K562 (cell line): ENCODE results near the gene ZNF626. TPM values are rescaled to one million over a fixed set of nuclear protein-coding genes. Genes with fewer than 3 reads are reported as not detected.
A peak's percentile ranks its signal among the peaks of the same experiment; 100 is the strongest.
"Not testable (repeated sequence)": the region's sequence is repeated elsewhere in the genome, so short reads cannot be mapped to it uniquely, and the experiment has no call there.

Experiments used
- ATAC-seq: fragments of 200-7000 bp; cut with Tn5 transposase; 3 replicates; pipeline ENCODE4 v1.9.1; 2020; ENCODE audit warnings: moderate library complexity
- BruUV-seq: library from RNA; stranded (reverse); fragments of 400-500 nt; replicated peaks from 2 replicates; lab custom pipeline; 2021; lab: Mats Ljungman, UMichigan
- CTCF ChIA-PET: fragments of 300-600 bp; formaldehyde crosslinking; extraction: SDS; loops from one replicate; lab custom pipeline; 2021; ENCODE audit warnings: low intra/inter-chr PET ratio; lab: Yijun Ruan, JAX
- POLR2A ChIA-PET: fragments of 300-600, 350-650 bp; sonication (Branson Sonifier 250); formaldehyde crosslinking; extraction: SDS; loops from one replicate; lab custom pipeline; 2021; ENCODE audit warnings: antibody characterized with exemption, inconsistent platforms; lab: Yijun Ruan, JAX
- DNase-seq, 4 experiments: peaks; one replicate each; pipeline versions ENCODE4 v3.0.0 to v3.0.0-alpha.2; 2011 to 2018; ENCODE audit warnings: low spot score in 3 of 4, mixed read lengths in 3 of 4; ENCODE audit errors: extremely low read depth in 1 of 4
- FAIRE-seq: peaks from 2 replicates; lab custom pipeline; 2011; peaks lifted over from hg19 to GRCh38; lab: Jason Lieb, UNC
- H2AFZ ChIP-seq: 2 replicates; pipeline ENCODE4 v1.6.0; 2011; ENCODE audit warnings: low read depth, low read length, control low read depth, inconsistent platforms
- H3K27ac ChIP-seq: fragments of 200-600 bp; 3 replicates; pipeline ENCODE4 v1.8.0; 2011; ENCODE audit warnings: low read depth, mild to moderate bottlenecking, control low read depth, inconsistent platforms, low read length, moderate library complexity, mixed read lengths; ENCODE audit errors: extremely low read depth
- H3K27me3 ChIP-seq, 2 experiments: fragments of 300-600 bp in 1 of 2; 2 replicates in 1 of 2; 3 replicates in 1 of 2; pipeline versions ENCODE4 v1.6.0 to v1.8.0; 2011; ENCODE audit warnings: inconsistent platforms in 2 of 2, low read length in 2 of 2, mild to moderate bottlenecking in 1 of 2, mixed read lengths in 1 of 2, moderate library complexity in 1 of 2; ENCODE audit not compliant: control insufficient read depth in 2 of 2, insufficient read depth in 2 of 2
- H3K36me3 ChIP-seq: fragments of 300-600 bp; 3 replicates; pipeline ENCODE4 v1.8.0; 2011; ENCODE audit warnings: mild to moderate bottlenecking, low read length, inconsistent platforms; ENCODE audit not compliant: control insufficient read depth, insufficient read depth
- H3K4me1 ChIP-seq, 2 experiments: fragments of 200-600 bp in 1 of 2; replicated peaks in 1 of 2; 2 replicates in 1 of 2; 3 replicates in 1 of 2; pipeline versions ENCODE4 v1.5.1 to v1.8.0; 2011; ENCODE audit warnings: inconsistent platforms in 2 of 2, low read length in 2 of 2, mild to moderate bottlenecking in 1 of 2, mixed read lengths in 1 of 2, moderate library complexity in 1 of 2; ENCODE audit not compliant: control insufficient read depth in 2 of 2, insufficient read depth in 2 of 2
- H3K4me2 ChIP-seq: 2 replicates; pipeline ENCODE4 v1.6.1; 2011; ENCODE audit warnings: low read length, control low read depth, inconsistent platforms, mixed read lengths; ENCODE audit not compliant: insufficient read depth
- H3K4me3 ChIP-seq: fragments of 200-600 bp; sonication (generic), shearing (Covaris generic); 2 replicates; pipeline ENCODE4 v1.5.1; 2016; ENCODE audit warnings: control low read depth, inconsistent platforms
- H3K79me2 ChIP-seq: fragments of 200-600 bp; 3 replicates; pipeline ENCODE4 v1.8.0; 2011; ENCODE audit warnings: low read length, inconsistent platforms; ENCODE audit not compliant: control insufficient read depth, insufficient read depth
- H3K9ac ChIP-seq, 2 experiments: 2 replicates each; pipeline versions ENCODE4 v1.6.0 to v1.6.1; 2011; ENCODE audit warnings: low read depth in 2 of 2, low read length in 2 of 2, control low read depth in 1 of 2, inconsistent platforms in 1 of 2, mild to moderate bottlenecking in 1 of 2, mixed read lengths in 1 of 2; ENCODE audit not compliant: insufficient read depth in 1 of 2
- H3K9me1 ChIP-seq: one replicate; pipeline ENCODE4 v1.6.0; 2011; ENCODE audit warnings: inconsistent platforms, mild to moderate bottlenecking, low read length, moderate library complexity; ENCODE audit not compliant: control insufficient read depth, insufficient read depth
- H3K9me3 ChIP-seq: replicated peaks from 2 replicates; pipeline ENCODE4 v1.5.1; 2011; ENCODE audit warnings: low read depth, low read length, inconsistent platforms; ENCODE audit not compliant: control insufficient read depth, insufficient read depth
- H4K20me1 ChIP-seq: replicated peaks from 2 replicates; pipeline ENCODE4 v1.6.1; 2011; ENCODE audit warnings: low read length, inconsistent platforms, mixed read lengths; ENCODE audit not compliant: control insufficient read depth, insufficient read depth
- MIER1 ChIP-seq: fragments of 450-650 bp; IDR thresholded peaks from 2 replicates; pipeline ENCODE4 v1.6.1; 2016; ENCODE audit warnings: antibody characterized with exemption, mild to moderate bottlenecking, low read depth
- NFIX ChIP-seq: fragments of 250-450 bp; sonication (Bioruptor Pico); IDR thresholded peaks from 2 replicates; pipeline ENCODE4 v1.4.0; 2020; ENCODE audit warnings: low read depth, mild to moderate bottlenecking, moderate library complexity
- NR3C1 ChIP-seq: sonication (generic); formaldehyde crosslinking; IDR thresholded peaks from 2 replicates; pipeline ENCODE4 v1.8.1; 2022; ENCODE audit warnings: missing genetic modification reagents
- NUFIP1 ChIP-seq: fragments of 450-650 bp; IDR thresholded peaks from 2 replicates; pipeline ENCODE4 v1.6.1; 2018; ENCODE audit not compliant: partially characterized antibody
- POLR2A ChIP-seq: fragments of 450-650 bp; conservative IDR thresholded peaks from 2 replicates; pipeline ENCODE4 v1.6.1; 2016
- RB1 ChIP-seq: fragments of 450-650 bp; IDR thresholded peaks from 2 replicates; pipeline ENCODE4 v1.6.1; 2017; ENCODE audit warnings: low read depth, mild to moderate bottlenecking
- TFAM ChIP-seq: fragments of 250-450 bp; sonication (Bioruptor Pico); conservative IDR thresholded peaks from 2 replicates; pipeline ENCODE4 v1.5.0; 2021; ENCODE audit warnings: mild to moderate bottlenecking, moderate library complexity
- THRAP3 ChIP-seq: fragments of 450-650 bp; IDR thresholded peaks from 2 replicates; pipeline ENCODE4 v1.6.1; 2016; ENCODE audit warnings: mild to moderate bottlenecking, inconsistent platforms, borderline replicate concordance
- ZNF217 ChIP-seq: sonication (generic); formaldehyde crosslinking; IDR thresholded peaks from 2 replicates; pipeline ENCODE4 v1.8.0; 2022; ENCODE audit warnings: mild to moderate bottlenecking, missing genetic modification reagents
- ZNF274 ChIP-seq: IDR thresholded peaks from 2 replicates; pipeline ENCODE4 v1.6.1; 2011; ENCODE audit warnings: low read depth, mild to moderate bottlenecking, low read length, moderate library complexity, borderline replicate concordance
- ZNF431 ChIP-seq: sonication (generic); formaldehyde crosslinking; IDR thresholded peaks from 2 replicates; pipeline ENCODE4 v1.8.0; 2022; ENCODE audit warnings: mild to moderate bottlenecking, missing genetic modification reagents
- WGBS: fragments of 100-300 bp; shearing (Covaris generic); methylation state at CpG from one replicate; pipeline ENCODE4 v1.1.6; 2016; ENCODE audit warnings: low coverage, mixed read lengths; ENCODE audit not compliant: insufficient coverage; ENCODE audit errors: missing lambda C conversion rate; 5-methylcytosine and 5-hydroxymethylcytosine counted together
- in situ Hi-C: fragments of 300-500 bp; cut with MboI; formaldehyde crosslinking; loops from 4 replicates; pipeline ENCODE4 v1.15.0; 2018; ENCODE audit warnings: inconsistent platforms, mixed read lengths
- intact Hi-C: fragments of 100-400 bp; cut with micrococcal nuclease; formaldehyde crosslinking; loops from 2 replicates; pipeline ENCODE4 v1.14.2; 2022
- polyA plus RNA-seq, 8 experiments: library from polyadenylated mRNA; depleted of rRNA in 4 of 8; stranded (reverse) in 5 of 8; unstranded in 3 of 8; fragments of >200 nt; fragmentation: Nextera tagmentation in 2 of 8; fragmentation: Illumina TruSeq in 1 of 8; extraction: Ambion mirVana in 2 of 8; extraction: Trizol in 1 of 8; gene quantifications; 2 replicates each; pipeline versions ENCODE4 v1.2.1 to v1.2.3, GENCODE V29; 2011 to 2014; ENCODE audit warnings: inconsistent platforms in 1 of 8, missing spikeins in 1 of 8
- total RNA-seq, 7 experiments: library from RNA; depleted of rRNA in 6 of 7; stranded (reverse); fragments of >200 nt in 6 of 7; fragmentation: Illumina TruSeq in 2 of 7; extraction: Trizol in 2 of 7; gene quantifications; 2 replicates each; pipeline versions ENCODE4 v1.2.1 to v1.2.3, GENCODE V29; 2011 to 2021; ENCODE audit warnings: low replicate concordance in 1 of 7

ZNF626 gene
- total and polyA plus RNA-seq, 9 of the 15 experiments (the other 6 are each of a cell fraction or from before 2014, with no cell fraction given) = 1.6 to 7.7 (median 4.1) TPM

GRCh38 chr19:20624560-20624959 is 36.8 kb downstream of the ZNF626 start:
- POLR2A ChIA-PET = not testable (repeated sequence)

GRCh38 chr19:20616071-20616470 is 45.3 kb downstream of the ZNF626 start:
- no peaks in the 10 kb centered on the region for H4K20me1 ChIP-seq
- no peaks in the 10 kb centered on the region for H3K9me1 ChIP-seq
- TF ChIP-seq RB1 (no peak), NR3C1 (no peak), POLR2A (no peak), THRAP3 (no peak), NUFIP1 (no peak), ZNF431 (no peak), TFAM (no peak), ZNF217 (no peak), MIER1 (no peak), NFIX (CRISPR knock-in tag) (no peak)
- no TSS peak for BruUV-seq
- in situ Hi-C loops = no loop called here
- H3K36me3 ChIP-seq = no peaks in the 10 kb centered on the region
- H3K4me3 ChIP-seq = no peak overlapping the region
- WGBS = 4% methylated on average over 2 of the region's 2 CpGs
- H2AFZ ChIP-seq = no peak overlapping the region
- POLR2A ChIA-PET = no interaction called here
- CTCF ChIA-PET = interaction anchor here (0.7 kb wide), 1 partner anchor 1605 kb away, joined by 3 read pairs; no protein-coding TSS in a partner anchor
- H3K27ac ChIP-seq = no peak overlapping the region
- no peak overlapping the region for H3K4me2 ChIP-seq
- H3K27me3 ChIP-seq = no peaks in the 10 kb centered on the region
- intact Hi-C loops = no loop called here
- no peak for FAIRE-seq
- no peak overlapping the region for H3K9ac ChIP-seq
- H3K9me3 ChIP-seq = no peaks in the 10 kb centered on the region
- no peaks in the 10 kb centered on the region for H3K79me2 ChIP-seq
- DNase-seq = no peak
- no peak for ATAC-seq
- no peaks in the 10 kb centered on the region for H3K4me1 ChIP-seq

More at GRCh38 chr19:20624560-20624959, 36.8 kb downstream of the ZNF626 start:
- H3K4me3 ChIP-seq, H3K27ac ChIP-seq, H3K9me1 ChIP-seq, BruUV-seq, intact Hi-C loops, H3K36me3 ChIP-seq: not testable (repeated sequence)
- 28% methylated on average over 2 of the region's 2 CpGs for WGBS
- peak; percentile 58; the same call in 1 of the 2 replicates for TF ChIP-seq ZNF274
- TF ChIP-seq, all 486 proteins: peak for 1; not testable (repeated sequence) for 485
- ATAC-seq, in situ Hi-C loops, H3K79me2 ChIP-seq, H3K4me1 ChIP-seq, H2AFZ ChIP-seq, H3K9ac ChIP-seq, H4K20me1 ChIP-seq, FAIRE-seq, H3K27me3 ChIP-seq, H3K9me3 ChIP-seq, H3K4me2 ChIP-seq, CTCF ChIA-PET, DNase-seq: not testable (repeated sequence)

DNA sequence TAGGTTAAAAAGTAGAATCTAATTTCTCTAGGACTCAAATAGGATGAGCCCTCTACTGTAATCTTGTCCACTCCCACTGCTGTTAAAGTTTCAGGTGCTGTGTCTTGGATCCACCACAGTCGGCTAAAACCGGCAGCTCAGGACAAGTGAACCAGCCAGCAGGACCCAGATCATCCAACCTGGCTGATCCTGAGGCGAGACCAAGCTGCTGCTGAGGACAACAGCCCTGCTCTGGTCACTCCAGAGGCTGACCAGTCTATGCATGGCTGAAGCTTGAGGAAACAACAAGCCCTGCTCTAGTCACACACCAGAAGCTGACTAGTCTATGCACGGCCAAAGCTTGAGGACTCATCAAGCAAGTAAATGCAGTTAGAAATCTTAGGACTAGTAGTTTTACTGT is 46.4 kb downstream of the ZNF626 start:
- in situ Hi-C loops, FAIRE-seq, H3K4me1 ChIP-seq, H3K79me2 ChIP-seq, H3K4me2 ChIP-seq, H3K9me3 ChIP-seq, H3K9me1 ChIP-seq, BruUV-seq, ATAC-seq, H3K27ac ChIP-seq, H4K20me1 ChIP-seq, POLR2A ChIA-PET, CTCF ChIA-PET, H3K36me3 ChIP-seq, H3K27me3 ChIP-seq, H3K4me3 ChIP-seq, intact Hi-C loops, DNase-seq, H2AFZ ChIP-seq, H3K9ac ChIP-seq: not testable (repeated sequence)
- 0% methylated on average over 4 of the region's 4 CpGs for WGBS
